Kasumi-1 (cell line): ENCODE results near the gene SHBG.

Experiments used
- DNase-seq, 2 experiments: peaks; one replicate each; lab custom pipeline; 2025; lab: John Stamatoyannopoulos, UW

Gene SHBG

GRCh38 chr17:7647018-7647417, 17.1 kb downstream of the SHBG start:
- DNase-seq = no peak

DNA sequence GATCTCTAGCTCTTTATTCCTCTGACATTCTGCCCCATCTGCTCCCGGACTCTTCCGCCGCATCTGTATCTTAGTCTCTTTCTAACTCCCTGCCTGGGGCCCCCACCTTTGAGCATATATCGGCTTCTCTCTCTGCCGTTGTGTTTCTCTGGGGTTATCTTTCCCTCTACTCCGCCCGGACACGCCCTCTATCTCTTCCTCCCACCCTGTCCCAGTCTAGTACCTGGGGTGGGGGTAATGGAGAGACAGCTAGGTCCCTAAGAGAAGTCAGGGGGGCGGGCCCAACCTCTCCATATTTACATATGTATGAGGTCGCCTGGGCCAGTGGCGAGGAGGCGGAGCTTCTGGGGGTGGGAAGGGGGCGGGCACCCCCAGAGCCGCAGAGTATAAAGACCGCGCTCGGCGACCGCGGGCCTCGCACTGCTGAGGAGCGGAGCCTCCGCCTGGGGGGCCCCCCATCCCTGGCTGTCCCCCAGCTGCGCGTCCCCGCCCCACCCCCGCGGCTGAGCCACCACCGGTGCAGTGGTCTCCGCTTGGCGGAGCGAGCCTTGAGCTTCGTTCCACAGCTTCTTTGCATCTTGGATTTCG, 20.7 kb downstream of the SHBG start, which contains the start of gene ATP1B2:
ATP1B2 (plus strand) TSS at position 418 of the 588 bp plus-strand sequence. CDS start 593 bp downstream, outside the sequence.
- DNase-seq = peak in 1 of 2 experiments; percentile 9

DNA sequence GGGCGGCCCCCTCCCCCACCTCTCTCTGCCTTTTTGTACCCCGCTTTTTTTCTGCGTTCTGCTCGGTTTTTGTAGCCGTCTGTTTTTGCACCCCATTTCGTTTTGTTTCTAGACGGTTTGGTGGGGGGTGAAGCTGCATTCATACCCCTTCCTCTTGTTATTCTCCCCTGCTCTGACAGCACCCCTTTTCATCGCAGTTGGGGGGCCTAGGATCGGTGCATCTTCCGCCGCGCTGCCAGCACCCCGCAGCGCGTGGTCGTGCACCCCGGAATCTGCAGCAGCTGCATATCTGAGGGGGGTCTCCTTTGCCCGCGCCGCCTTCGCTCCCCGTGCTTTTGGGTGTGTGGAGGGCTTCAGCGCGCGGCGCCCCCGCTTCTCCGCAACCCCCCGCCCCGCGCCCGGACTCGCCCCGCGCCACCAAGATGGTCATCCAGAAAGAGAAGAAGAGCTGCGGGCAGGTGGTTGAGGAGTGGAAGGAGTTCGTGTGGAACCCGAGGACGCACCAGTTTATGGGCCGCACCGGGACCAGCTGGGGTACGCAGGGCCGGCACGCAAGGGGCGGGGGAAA, 21.2 kb downstream of the SHBG start:
- DNase-seq = no peak

DNA sequence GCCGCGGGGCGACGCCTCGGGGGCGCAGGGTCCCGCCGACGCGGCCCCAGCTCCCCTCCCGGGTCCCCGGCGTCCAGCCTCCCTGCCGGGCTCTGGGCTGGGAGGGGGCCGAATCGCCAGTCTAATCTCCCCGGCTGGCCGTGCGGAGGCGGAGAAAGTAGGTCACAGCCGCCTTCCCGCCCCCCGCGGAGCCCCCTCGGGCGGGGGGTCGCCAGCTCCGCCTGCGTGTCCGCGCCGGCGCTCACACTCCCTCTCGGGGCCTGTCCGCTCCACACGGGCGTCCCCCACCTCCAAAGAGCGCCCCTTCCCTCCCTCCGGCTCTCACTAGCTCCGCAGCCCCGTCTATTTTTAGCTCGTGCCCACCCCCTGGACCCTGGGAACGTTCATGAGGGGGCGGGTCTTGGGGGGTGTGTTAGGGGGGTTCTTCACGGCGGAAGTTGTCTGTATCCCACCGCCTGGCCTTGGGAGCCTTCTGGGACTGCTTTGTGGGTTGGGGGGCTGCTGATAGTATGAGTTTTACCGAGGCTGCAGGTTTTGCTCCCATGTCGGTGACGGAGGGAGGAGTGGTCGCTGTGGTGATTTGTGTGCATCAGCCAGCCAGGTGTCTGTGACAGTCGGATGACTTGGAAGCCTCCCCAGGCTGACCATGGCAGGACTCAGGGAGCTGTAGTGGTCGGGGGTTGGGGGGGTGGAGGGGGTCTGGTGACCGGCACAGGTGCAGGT, 21.9 kb downstream of the SHBG start:
- DNase-seq = no peak

DNA sequence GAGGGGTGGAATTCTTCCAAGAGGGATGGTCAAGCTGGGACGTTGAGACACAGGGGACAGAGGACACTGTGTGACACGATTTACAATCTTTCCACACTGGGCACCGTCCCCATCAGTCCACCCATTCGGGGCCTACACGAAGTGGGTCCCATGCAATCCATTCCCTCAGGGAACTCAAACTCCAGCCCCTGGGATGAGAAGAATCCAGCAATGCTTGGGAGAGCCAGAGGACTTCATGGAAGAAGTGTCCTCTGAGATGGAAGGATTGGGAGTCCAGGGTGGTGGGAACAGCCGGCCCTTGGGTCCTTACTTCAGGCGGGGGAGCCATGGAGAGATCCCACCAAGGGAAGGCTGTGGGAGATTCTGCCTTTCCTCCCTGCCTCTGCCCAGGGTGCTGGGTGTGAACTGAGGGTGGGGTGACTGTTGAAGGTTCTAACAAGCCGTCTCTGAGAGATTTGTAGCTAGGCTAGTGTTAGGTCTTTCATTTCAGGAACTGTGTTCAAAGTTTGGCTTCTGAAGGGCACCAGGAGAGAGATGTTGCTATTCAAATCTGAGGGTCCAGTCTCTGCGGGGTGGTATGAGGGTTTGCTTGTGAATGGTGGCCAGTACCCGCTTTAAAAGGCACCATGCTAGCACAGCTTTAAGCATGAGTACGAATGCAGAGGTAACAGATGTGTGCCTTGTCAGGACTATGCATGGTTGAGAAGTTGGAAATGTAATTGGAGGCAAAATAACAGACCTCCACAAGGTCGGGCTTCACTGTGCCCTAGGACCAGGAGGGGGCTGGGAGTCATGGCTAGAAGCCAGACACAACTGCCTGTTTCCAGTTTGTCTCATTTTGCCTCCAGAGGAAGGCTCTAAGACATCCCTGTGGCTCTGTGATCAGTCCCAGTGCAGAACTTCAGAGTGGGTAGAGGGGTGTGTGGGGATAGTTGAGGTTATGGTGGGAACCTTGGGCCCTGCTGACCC, 22.7 kb downstream of the SHBG start:
- DNase-seq = no peak

DNA sequence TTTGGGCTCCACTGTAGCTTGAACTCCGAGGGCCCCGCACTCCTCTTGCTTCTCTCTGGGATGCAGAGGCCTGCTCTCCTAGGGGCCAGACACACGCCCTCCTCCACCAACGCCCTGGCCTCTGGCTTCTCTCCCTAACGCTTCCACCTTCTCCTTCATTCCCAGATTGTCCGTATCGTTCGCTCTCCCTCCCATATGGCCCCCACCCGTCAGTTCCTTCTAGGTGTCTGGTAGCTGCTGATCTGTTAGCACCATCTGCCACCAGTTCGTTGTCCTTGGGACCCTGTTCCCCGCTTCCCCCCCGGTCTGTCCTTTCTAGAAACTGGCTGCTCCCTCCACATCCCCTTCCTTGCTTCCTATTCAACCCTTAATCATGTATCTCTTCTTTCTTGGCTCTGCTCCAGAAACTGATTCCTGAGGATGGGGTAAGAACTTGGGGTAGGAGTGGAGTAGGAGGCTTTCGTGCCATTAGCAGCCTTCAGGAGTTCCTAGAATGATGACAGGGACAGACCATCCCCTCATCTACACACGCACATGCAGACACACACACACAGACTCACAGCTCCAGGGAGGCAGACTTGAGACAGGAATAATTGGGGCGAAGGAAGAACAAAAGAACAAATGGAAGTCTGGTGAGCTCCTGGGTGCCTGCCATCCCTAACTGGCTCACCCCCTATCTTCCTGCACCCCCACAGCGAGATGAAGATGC, 25.1 kb downstream of the SHBG start:
- DNase-seq = no peak

- DNase-seq = no peak
Observed at GRCh38 chr17:7655541-7655840, 25.6 kb downstream of the SHBG start.

- no peak for DNase-seq
Observed at GRCh38 chr17:7656958-7657609, 27.1 kb downstream of the SHBG start.

DNA sequence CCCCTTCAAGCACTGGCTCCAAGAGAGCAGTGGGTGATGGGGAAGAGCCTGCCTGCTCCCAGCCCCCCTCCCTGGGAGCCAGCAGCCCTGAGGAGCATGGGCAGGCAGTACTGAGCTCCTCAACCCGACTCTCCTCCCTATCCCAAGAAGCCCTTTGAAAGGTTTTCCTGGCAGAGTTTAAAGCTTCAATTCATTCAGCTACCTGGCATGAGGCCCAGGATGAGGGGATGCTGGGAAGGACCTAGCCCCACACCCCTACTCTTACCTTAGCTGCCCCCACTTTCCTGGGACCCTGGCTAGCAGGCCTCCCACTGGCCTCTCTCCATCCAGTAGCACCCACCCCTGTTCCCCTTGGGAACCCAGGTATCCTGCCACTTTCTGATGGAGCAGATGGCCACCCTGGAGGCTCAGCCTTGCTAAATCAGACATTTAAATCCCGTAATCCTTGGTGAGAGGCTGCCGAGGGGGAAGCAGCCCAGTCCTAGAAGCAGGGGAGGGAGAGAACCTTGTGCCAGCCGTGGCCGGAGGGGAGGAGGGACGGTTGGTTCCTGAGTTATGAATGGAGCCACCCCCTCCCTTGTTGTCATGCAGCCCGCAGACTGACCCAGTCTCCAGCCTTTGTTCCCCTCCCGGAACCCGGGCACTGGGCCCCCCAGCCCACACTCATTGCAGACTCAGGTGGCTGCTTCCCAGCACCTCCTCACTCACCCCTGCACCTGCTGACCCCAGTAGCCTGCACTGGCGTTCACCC, 37.9 kb downstream of the SHBG start:
- DNase-seq = no peak

GRCh38 chr17:7668482-7668881, 38.5 kb downstream of the SHBG start:
- DNase-seq = no peak

DNA sequence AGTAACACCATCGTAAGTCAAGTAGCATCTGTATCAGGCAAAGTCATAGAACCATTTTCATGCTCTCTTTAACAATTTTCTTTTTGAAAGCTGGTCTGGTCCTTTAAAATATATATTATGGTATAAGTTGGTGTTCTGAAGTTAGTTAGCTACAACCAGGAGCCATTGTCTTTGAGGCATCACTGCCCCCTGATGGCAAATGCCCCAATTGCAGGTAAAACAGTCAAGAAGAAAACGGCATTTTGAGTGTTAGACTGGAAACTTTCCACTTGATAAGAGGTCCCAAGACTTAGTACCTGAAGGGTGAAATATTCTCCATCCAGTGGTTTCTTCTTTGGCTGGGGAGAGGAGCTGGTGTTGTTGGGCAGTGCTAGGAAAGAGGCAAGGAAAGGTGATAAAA, 43.3 kb downstream of the SHBG start:
- DNase-seq = peak; percentile 1 to 25

DNA sequence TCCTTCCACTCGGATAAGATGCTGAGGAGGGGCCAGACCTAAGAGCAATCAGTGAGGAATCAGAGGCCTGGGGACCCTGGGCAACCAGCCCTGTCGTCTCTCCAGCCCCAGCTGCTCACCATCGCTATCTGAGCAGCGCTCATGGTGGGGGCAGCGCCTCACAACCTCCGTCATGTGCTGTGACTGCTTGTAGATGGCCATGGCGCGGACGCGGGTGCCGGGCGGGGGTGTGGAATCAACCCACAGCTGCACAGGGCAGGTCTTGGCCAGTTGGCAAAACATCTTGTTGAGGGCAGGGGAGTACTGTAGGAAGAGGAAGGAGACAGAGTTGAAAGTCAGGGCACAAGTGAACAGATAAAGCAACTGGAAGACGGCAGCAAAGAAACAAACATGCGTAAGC, 45.0 kb downstream of the SHBG start:
- DNase-seq = no peak

GRCh38 chr17:7676533-7676932, 46.6 kb downstream of the SHBG start:
- no peak for DNase-seq

GRCh38 chr17:7677388-7678067, 47.6 kb downstream of the SHBG start:
- DNase-seq = no peak
